Liver (tissue), 9 donors: ENCODE results near the gene EOLA2. TPM values are rescaled to one million over a fixed set of nuclear protein-coding genes. Genes with fewer than 3 reads are reported as not detected.
A peak's percentile ranks its signal among the peaks of the same experiment; 100 is the strongest.
"Not testable (repeated sequence)": the region's sequence is repeated elsewhere in the genome, so short reads cannot be mapped to it uniquely, and the experiment has no call there.

ENCODE experiments used
- DNase-seq: peaks from one replicate; pipeline ENCODE4 v3.0.0-alpha.2; 2017; ENCODE audit warnings: low spot score
- H3K27ac ChIP-seq, 2 donors: one replicate each; pipeline ENCODE4 v1.7.0; 2013; ENCODE audit warnings: inconsistent platforms in 2 of 2, low read length in 2 of 2, control low read depth in 1 of 2, low read depth in 1 of 2, mild to moderate bottlenecking in 1 of 2
- H3K27me3 ChIP-seq, 4 donors: one replicate each; pipeline versions ENCODE4 v1.6.1 to v1.7.0; 2013; ENCODE audit warnings: low read length in 3 of 4, inconsistent platforms in 1 of 4, mild to moderate bottlenecking in 1 of 4, moderate library complexity in 1 of 4; ENCODE audit not compliant: control insufficient read depth in 4 of 4, insufficient read depth in 4 of 4
- H3K36me3 ChIP-seq, 4 donors: one replicate each; pipeline versions ENCODE4 v1.6.1 to v1.7.0; 2013; ENCODE audit warnings: low read length in 3 of 4, mild to moderate bottlenecking in 3 of 4, low read depth in 1 of 4, moderate library complexity in 1 of 4; ENCODE audit not compliant: control insufficient read depth in 4 of 4, insufficient read depth in 3 of 4
- H3K4me1 ChIP-seq, 4 donors: one replicate each; pipeline versions ENCODE4 v1.6.1 to v1.7.0; 2013; ENCODE audit warnings: low read length in 3 of 4, mild to moderate bottlenecking in 3 of 4, moderate library complexity in 1 of 4; ENCODE audit not compliant: control insufficient read depth in 4 of 4, insufficient read depth in 4 of 4
- H3K4me3 ChIP-seq, 3 donors: one replicate each; pipeline versions ENCODE4 v1.6.1 to v1.7.0; 2013; ENCODE audit warnings: low read length in 3 of 3, control low read depth in 1 of 3, low read depth in 1 of 3, mild to moderate bottlenecking in 1 of 3
- H3K9ac ChIP-seq, 2 donors: one replicate each; pipeline ENCODE4 v1.7.0; 2013; ENCODE audit warnings: low read length in 2 of 2, mild to moderate bottlenecking in 2 of 2, moderate library complexity in 2 of 2, control low read depth in 1 of 2, low read depth in 1 of 2
- H3K9me3 ChIP-seq, 4 donors: one replicate each; pipeline versions ENCODE4 v1.6.1 to v1.7.0; 2013; ENCODE audit warnings: low read length in 3 of 4; ENCODE audit not compliant: control insufficient read depth in 4 of 4
- CTCF ChIP-seq: fragments of 150-350 bp; IDR thresholded peaks from 2 replicates; pipeline ENCODE4 v1.5.1; 2017; ENCODE audit warnings: improper control_type of control experiment, low read depth, low read length; ENCODE audit not compliant: missing input control
- EGR1 ChIP-seq, 2 donors: IDR thresholded peaks; 2 replicates each; pipeline ENCODE4 v1.6.1; 2016 to 2018; ENCODE audit warnings: antibody characterized with exemption in 2 of 2, low read depth in 2 of 2
- HNF4A ChIP-seq, 2 donors: conservative IDR thresholded peaks; 2 replicates each; pipeline ENCODE4 v1.6.1; 2016; ENCODE audit warnings: antibody characterized with exemption in 2 of 2, mild to moderate bottlenecking in 2 of 2
- HNF4G ChIP-seq: IDR thresholded peaks from 2 replicates; pipeline ENCODE4 v1.6.1; 2016; ENCODE audit warnings: antibody characterized with exemption
- NR2F2 ChIP-seq: IDR thresholded peaks from 2 replicates; pipeline ENCODE4 v1.6.1; 2016; ENCODE audit warnings: antibody characterized with exemption
- SP1 ChIP-seq: IDR thresholded peaks from 2 replicates; pipeline ENCODE4 v1.6.1; 2018; ENCODE audit warnings: antibody characterized with exemption, mild to moderate bottlenecking
- TAF1 ChIP-seq: conservative IDR thresholded peaks from 2 replicates; pipeline ENCODE4 v1.6.1; 2016; ENCODE audit warnings: antibody characterized with exemption, mild to moderate bottlenecking
- WGBS: extraction: QIAGEN DNeasy Blood & Tissue Kit; methylation state at CpG from one replicate; pipeline ENCODE4 v1.1.7; 2013; 5-methylcytosine and 5-hydroxymethylcytosine counted together
- polyA plus RNA-seq, 2 donors: library from polyadenylated mRNA; stranded (reverse) in 1 of 2; unstranded in 1 of 2; fragments of 200-250 nt in 1 of 2; fragments of >200 nt in 1 of 2; fragmentation: Nextera tagmentation in 1 of 2; extraction: Ambion mirVana in 1 of 2; gene quantifications; one replicate each; pipeline versions ENCODE4 v1.2.1 to v1.2.3, GENCODE V29; 2013 to 2015
- total RNA-seq, 2 donors: library from RNA; depleted of rRNA; stranded (reverse); fragments of >200 nt; gene quantifications; one replicate each; pipeline ENCODE4 v1.2.3, GENCODE V29; 2014
- TF ChIP-seq, protein P1 (sequence below): IDR thresholded peaks from 2 replicates; pipeline ENCODE4 v1.6.1; 2016; ENCODE audit warnings: antibody characterized with exemption
- TF ChIP-seq, protein P2 (sequence below): IDR thresholded peaks from 2 replicates; pipeline ENCODE4 v1.6.1; 2016; ENCODE audit warnings: antibody characterized with exemption, mild to moderate bottlenecking
- donor health status: healthy.
- donor health status: healthy.
- donor health status: healthy.
- donor health status: healthy.
- donor health status: healthy.

Gene EOLA2
- total and polyA plus RNA-seq, 4 donors = 10.5 to 22.7 (median 15.6) TPM

GRCh38 chrX:149903889-149904748 lies 34.2 kb downstream of the EOLA2 start:
- 7% methylated on average over 6 of the region's 6 CpGs for WGBS
- no peaks in the 10 kb centered on the region for H3K9me3 ChIP-seq
- peak overlapping the region in 1 of 2 donors; percentile 45 for H3K9ac ChIP-seq
- no peaks in the 10 kb centered on the region for H3K36me3 ChIP-seq
- no peaks in the 10 kb centered on the region for H3K4me1 ChIP-seq
- DNase-seq = no peak
- peak overlapping the region in 2 of 3 donors; percentile 21 to 36 for H3K4me3 ChIP-seq
- no peak overlapping the region for H3K27ac ChIP-seq
- H3K27me3 ChIP-seq = no peaks in the 10 kb centered on the region
- TF ChIP-seq TAF1 (no peak), CTCF (peak; percentile 10), NR2F2 (no peak), HNF4A (conservative IDR thresholded peaks at IDR 0.05) (peak in 1 of 2 donors; percentile 37)
- TF ChIP-seq, protein P1, sequence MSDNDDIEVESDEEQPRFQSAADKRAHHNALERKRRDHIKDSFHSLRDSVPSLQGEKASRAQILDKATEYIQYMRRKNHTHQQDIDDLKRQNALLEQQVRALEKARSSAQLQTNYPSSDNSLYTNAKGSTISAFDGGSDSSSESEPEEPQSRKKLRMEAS = no peak

DNA sequence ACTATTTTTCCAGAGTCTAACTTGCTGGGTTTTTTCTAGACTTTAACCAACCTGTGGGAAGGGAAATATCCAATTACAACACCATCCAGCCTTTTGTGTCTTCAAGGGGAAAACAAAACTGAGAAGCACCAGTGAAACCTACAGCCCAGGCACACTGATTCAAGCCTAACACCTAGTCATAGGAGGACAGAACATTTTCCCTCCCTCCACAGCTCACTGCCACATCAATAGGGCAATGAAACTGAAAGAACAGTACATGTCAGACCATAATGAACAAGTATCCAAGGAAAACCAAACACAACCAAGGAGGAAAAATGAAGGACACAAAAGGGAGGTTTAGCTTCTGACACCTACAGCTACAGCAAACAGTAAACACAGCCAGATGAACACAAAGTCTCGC lies 39.7 kb downstream of the EOLA2 start:
- Histone ChIP-seq H3K9ac (no peak overlapping the region), H3K27ac (no peak overlapping the region), H3K36me3 (no peaks in the 10 kb centered on the region), H3K27me3 (no peaks in the 10 kb centered on the region), H3K9me3 (no peaks in the 10 kb centered on the region), H3K4me3 (no peak overlapping the region), H3K4me1 (no peaks in the 10 kb centered on the region)
- no peak for DNase-seq
- 92% methylated on average over 1 of the region's 1 CpG for WGBS
- TF ChIP-seq, protein P1 = no peak
- TF ChIP-seq HNF4G = no peak
- no peak for TF ChIP-seq EGR1 (IDR thresholded peaks at IDR 0.05; ENCODE audit: low read depth in 2 of 2)
- TF ChIP-seq CTCF = no peak
- no peak for TF ChIP-seq HNF4A (conservative IDR thresholded peaks at IDR 0.05)
- no peak for TF ChIP-seq NR2F2
- TF ChIP-seq SP1 = no peak
- TF ChIP-seq, protein P2, sequence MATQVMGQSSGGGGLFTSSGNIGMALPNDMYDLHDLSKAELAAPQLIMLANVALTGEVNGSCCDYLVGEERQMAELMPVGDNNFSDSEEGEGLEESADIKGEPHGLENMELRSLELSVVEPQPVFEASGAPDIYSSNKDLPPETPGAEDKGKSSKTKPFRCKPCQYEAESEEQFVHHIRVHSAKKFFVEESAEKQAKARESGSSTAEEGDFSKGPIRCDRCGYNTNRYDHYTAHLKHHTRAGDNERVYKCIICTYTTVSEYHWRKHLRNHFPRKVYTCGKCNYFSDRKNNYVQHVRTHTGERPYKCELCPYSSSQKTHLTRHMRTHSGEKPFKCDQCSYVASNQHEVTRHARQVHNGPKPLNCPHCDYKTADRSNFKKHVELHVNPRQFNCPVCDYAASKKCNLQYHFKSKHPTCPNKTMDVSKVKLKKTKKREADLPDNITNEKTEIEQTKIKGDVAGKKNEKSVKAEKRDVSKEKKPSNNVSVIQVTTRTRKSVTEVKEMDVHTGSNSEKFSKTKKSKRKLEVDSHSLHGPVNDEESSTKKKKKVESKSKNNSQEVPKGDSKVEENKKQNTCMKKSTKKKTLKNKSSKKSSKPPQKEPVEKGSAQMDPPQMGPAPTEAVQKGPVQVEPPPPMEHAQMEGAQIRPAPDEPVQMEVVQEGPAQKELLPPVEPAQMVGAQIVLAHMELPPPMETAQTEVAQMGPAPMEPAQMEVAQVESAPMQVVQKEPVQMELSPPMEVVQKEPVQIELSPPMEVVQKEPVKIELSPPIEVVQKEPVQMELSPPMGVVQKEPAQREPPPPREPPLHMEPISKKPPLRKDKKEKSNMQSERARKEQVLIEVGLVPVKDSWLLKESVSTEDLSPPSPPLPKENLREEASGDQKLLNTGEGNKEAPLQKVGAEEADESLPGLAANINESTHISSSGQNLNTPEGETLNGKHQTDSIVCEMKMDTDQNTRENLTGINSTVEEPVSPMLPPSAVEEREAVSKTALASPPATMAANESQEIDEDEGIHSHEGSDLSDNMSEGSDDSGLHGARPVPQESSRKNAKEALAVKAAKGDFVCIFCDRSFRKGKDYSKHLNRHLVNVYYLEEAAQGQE = no peak

DNA sequence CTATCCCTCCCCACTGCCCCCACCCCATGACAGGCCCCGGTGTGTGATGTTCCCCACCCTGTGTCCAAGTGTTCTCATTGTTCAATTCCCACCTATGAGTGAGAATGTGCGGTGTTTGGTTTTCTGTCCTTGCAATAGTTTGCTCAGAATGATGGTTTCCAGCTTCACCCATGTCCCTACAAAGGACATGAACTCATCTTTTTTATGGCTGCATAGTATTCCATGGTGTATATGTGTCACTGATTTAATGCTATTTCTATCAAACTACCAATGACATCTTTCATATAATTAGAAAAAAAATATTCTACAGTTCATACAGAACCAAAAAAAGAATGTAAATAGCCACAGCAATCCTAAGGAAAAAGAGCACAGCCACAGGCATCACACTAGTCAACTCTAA lies 47.5 kb downstream of the EOLA2 start:
- not testable (repeated sequence) for H3K9me3 ChIP-seq, H3K27me3 ChIP-seq, H3K27ac ChIP-seq, DNase-seq, H3K36me3 ChIP-seq, H3K4me3 ChIP-seq, H3K4me1 ChIP-seq, H3K9ac ChIP-seq
- WGBS = 72% methylated on average over 2 of the region's 2 CpGs
